RPMI7951 (cell line): ENCODE measurements around the gene BAK1. TPM values are rescaled to one million over a fixed set of nuclear protein-coding genes. Genes with fewer than 3 reads are reported as not detected.
"Not testable (repeated sequence)": the region's sequence is repeated elsewhere in the genome, so short reads cannot be mapped to it uniquely, and the experiment has no call there.

Experiments used
- DNase-seq: peaks from one replicate; pipeline ENCODE4 v3.0.0-alpha.2; 2012; ENCODE audit warnings: low read depth
- total RNA-seq: library from RNA; depleted of rRNA; stranded (reverse); fragments of >200 nt; shearing (Covaris generic); gene quantifications from 2 replicates; pipeline ENCODE4 v1.2.3, GENCODE V29; 2014; rRNA removed

BAK1 gene
- total RNA-seq, 1 experiment from 2014 or later: 26.4 TPM

DNA sequence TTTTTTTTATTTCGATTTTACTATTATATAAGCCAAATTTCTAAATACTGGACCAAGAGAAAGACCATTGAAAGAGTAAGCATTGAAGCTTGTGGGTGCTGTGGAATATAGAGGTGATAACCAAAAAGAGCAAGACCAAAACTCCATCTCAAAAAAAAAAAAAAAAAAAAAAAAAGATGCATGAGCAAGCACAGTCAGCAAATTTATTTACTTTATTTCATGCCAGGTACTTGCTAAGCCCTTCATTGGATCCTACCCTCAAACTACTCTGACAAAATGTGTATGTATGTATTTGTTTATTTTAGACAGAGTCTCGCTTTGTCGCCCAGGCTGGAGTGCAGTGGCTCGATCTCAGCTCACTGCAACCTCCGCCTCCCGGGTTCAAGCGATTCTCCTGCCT, 27.8 kb downstream of the BAK1 start:
- DNase-seq: no peak

DNA sequence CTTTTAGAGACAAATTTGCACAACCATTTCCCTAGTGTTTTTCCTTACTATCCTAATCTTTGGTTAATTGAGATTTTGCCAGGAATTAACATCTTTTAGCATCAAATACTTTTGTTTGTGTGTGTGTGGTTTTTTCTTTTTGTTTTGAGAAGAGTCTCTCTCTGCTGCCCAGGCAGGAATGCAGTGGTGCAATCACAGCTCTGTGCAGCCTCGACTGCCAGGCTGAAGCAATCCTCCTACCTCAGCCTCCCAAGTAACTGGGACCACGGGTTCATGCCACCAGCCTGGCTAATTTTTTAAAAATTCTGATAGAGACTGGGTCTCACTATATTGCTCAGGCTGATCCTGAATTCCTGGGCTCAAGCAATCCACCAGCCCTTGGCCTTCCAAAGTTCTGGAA, 28.5 kb downstream of the BAK1 start:
- DNase-seq: no peak

DNA sequence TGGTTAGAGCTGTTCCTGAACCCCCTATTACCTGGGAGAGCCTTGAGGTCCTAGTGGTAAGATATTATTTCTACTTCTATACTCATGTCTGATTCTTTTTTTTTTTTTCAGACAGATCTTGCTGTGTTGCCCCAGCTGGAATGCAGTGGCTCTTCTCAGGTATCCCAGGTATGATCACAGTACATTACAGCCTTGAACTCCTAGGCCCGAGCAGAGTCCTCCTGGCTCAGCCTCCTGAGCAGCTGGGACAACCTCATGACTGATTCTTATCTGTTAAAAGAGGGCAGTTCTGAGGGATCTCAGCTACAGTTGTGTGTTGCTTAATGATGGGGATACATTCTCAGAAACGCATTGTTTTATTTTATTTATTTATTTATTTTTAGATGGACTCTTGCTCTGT, 30.2 kb downstream of the BAK1 start:
- DNase-seq: no peak

DNA sequence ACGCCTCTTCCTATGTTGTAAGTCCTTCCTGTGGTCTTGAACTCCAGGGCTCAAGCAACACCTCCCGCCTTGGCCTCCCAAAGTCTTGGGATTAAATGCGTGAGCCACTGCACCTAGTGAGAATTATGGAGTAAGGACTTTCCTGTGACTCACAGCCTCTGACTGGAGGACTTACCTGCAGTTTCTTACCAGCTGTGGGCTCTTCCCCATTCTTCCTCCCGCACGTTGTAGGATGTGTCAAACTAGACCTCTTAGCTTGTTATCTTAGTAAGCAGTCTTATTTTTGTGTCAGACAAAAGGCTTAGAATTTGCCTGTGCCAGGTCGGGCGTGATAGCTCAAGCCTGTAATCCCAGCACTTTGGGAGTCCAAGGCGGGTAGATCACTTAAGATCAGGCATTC, 30.9 kb downstream of the BAK1 start:
- DNase-seq: no peak

DNA sequence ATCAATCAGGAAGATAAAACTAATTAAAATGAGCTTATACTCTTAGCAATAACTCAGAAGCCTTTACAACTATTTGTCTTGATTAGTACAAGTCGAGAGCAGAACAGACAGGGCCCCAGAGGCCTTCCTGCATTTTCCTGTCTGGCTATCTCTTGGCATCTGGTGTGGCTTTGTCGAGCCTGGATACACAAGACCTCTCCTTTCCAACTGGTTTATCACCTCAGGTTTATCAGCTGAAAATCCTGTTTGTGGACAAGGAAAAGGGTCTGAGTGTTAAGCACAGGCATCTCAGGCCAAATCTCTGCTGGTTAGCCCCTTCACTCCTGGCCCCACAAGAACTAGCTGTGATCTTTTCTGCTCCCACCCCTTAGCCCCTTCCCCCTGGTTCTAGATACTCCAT, 32.6 kb downstream of the BAK1 start:
- no peak for DNase-seq

DNA sequence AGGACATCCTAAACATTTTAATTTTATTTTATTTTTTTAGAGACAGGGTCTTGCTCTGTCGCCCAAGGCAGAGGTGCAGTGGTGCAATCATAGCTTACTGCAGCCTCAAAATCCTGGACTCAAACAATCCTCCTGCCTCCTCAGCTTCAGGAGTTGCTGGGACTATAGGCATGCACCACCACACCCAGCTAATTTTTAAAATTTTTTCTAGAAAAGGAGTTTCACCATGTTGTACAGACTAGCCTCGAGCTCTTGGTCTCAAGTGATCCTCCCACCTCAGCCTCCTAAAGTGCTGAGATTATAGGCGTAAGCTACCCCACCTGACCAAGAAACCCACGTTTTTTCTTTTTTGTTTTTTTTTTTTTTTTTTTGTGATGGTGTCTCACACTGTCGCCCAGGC, 33.3 kb downstream of the BAK1 start:
- no peak for DNase-seq

DNA sequence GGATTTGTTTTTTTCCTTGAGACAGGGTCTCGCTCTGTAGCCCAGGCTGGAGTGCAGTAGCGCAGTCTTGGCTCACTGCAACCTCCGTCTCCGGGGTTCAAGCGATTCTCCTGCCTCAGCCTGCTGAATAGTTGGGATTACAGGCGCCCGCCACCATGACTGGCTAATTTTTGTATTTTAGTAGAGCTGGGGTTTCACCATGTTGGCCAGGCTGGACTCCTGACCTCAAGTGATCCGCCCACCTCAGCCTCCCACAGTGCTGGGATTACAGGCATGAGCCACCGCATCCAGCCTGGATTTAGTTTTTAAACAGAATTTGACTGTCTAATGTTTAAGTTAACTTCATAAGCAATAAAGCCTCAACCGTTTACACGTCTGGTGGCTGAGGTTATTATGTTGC, 34.8 kb downstream of the BAK1 start:
- DNase-seq: not testable (repeated sequence)

DNA sequence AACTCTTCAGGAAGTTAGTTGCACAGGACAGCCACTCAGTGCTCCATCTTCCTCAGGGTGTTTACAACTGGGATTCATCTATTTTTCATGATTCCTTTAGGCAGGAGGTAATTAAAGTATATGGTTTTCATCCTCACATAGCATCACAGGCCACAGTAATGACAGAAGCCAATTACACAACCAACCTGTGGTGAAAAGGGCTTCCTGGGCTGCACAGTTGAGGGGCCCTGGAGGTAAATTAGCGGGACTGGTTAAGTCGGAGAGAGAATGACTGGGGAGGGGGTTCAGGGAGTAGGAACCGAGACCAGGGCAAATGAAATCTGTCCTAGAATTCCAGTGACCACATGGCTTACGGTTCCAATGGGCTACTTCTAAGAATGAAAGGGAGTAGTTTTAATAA, 37.0 kb downstream of the BAK1 start:
- no peak for DNase-seq

DNA sequence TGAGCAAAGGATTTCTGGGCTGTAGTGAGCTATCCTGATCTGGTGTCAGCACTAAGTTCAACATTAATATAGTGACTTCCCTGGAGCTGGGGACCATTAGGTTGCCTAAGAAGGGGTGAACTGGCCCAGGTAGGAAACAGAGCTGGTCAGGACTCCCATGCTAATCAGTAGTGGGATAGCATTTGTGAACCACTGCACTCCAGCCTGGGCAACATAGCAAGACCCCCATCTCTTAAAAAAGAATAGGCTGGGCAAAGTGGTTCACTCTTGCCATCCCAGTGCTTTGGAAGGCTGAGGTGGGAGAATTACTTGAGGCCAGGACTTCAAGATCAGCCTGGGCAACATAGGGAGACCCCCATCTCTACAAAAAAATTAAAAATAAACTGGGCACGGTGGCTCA, 39.3 kb downstream of the BAK1 start:
- no peak for DNase-seq

DNA sequence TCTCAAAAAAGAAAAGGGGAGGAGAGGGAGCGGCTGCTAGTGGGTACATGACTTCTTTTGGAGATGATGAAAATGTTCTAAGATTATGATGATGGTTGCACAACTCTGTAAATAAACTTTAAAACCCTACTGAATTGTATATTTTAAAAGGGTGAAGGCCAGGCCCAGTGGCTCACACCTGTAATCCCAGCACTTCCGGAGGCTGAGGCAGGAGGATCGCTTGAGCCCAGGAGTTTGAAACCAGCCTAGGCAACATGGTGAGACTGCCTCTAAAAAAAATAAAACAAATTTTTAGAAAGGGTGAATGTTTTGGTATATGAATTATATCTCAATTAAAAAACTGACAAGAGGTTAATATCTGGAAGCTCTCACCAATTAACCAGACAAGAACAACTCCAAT, 45.4 kb downstream of the BAK1 start:
- DNase-seq: no peak

DNA sequence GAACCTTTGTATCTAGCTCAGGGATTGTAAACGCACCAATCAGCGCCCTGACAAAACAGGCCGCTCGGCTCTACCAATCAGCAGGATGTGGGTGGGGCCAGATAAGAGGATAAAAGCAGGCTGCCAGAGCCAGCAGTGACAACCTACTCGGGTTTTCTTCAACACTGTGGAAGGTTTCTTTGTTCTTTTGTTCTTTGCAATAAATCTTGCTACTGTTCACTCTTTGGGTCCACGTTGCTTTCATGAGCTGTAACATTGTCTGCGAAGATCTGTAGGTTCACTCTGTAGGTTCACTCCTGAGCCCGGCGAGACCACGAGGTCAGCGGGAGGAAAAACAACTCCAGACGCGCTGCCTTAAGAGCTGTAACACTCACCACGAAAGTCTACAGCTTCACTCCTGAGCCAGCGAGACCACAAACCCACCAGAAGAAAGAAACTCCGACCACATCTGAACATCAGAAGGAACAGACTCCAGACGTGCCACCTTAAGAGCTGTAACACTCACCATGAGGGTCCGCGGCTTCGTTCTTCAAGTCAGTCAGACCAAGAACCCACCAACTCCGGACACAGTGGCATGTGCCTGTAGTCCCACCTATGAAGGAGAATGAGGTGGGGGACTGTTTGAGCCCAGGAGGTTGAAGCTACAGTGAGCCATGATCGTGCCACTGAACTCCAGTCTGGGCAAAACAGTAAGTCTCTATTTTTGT, 46.8 kb downstream of the BAK1 start:
- not testable (repeated sequence) for DNase-seq

DNA sequence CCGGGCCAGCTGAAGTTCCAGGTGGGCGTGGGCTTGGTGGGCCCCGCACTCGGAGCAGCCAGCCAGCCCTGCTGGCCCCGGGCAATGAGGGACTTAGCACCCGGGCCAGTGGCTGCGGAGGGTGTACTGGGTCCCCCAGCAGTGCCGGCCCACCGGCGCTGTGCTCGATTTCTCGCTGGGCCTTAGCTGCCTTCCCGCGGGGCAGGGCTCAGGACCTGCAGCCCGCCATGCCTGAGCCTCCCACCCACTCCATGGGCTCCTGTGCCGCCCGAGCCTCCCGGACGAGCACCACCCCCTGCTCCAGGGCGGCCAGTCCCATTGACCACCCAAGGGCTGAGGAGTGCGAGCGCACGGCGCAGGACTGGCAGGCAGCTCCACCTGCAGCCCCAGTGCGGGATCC, 47.6 kb downstream of the BAK1 start:
- DNase-seq: not testable (repeated sequence)

DNA sequence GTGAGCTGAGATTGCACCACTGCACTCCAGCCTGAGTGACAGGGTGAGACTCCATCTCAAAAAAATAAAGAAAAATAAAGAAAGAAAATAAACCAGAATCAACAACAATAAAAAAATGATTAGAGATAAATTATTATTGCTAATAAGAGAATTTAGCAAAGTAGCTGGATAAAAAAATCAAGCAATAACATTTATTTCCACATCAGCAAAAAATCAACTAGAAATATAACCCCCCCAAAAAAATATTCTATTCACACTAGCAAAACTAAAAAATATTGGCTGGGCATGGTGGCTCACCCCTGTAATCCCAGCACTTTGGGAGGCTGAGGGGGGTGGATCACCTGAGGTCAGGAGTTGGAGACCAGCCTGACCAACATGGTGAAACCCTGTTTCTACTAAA, 49.5 kb downstream of the BAK1 start:
- not testable (repeated sequence) for DNase-seq

Other genes starting within 250 kb of the BAK1 start
- 125 and 128 TPM in 2 replicates for gene KIFC1, start 188.5 kb downstream of the BAK1 start, total RNA-seq
- gene PHF1, start 169.3 kb downstream of the BAK1 start, total RNA-seq: 23.2 and 23.5 TPM in 2 replicates
- gene CUTA, start 162.2 kb downstream of the BAK1 start, total RNA-seq: 250 and 282 TPM in 2 replicates
- 1.4 and 2.4 TPM in 2 replicates for gene SYNGAP1, start 160.2 kb downstream of the BAK1 start, total RNA-seq
- gene ZBTB9, start 125.7 kb downstream of the BAK1 start, total RNA-seq: 7.4 and 7.5 TPM in 2 replicates
- 24.4 and 27.9 TPM in 2 replicates for gene ITPR3, start 41.0 kb upstream of the BAK1 start, total RNA-seq
- 58.2 and 66.4 TPM in 2 replicates for gene UQCC2, start 131.4 kb upstream of the BAK1 start, total RNA-seq
- gene IP6K3, start 166.6 kb upstream of the BAK1 start, total RNA-seq: 0.36 and 1.1 TPM in 2 replicates
- gene LEMD2, start 208.9 kb upstream of the BAK1 start, total RNA-seq: 34.1 and 46.9 TPM in 2 replicates
- not detected in 2 replicates for gene MLN, start 223.7 kb upstream of the BAK1 start, total RNA-seq